GM13976 (cell line): ENCODE measurements around the gene DTYMK.

ENCODE experiments used
- DNase-seq: peaks from one replicate; pipeline ENCODE4 v3.0.0; 2012; ENCODE audit warnings: low spot score
- CTCF ChIP-seq: IDR thresholded peaks from 2 replicates; pipeline ENCODE4 v1.5.1; 2012; ENCODE audit warnings: borderline replicate concordance, mild to moderate bottlenecking; ENCODE audit not compliant: insufficient read depth; ENCODE audit errors: extremely low read depth, missing control alignments, control extremely low read depth
- in situ Hi-C: fragments of 300-500 bp; cut with MboI; formaldehyde crosslinking; loops from one replicate; pipeline ENCODE4 v1.12.0; 2022; ENCODE audit warnings: low sequenced_read_pairs, mixed read lengths, inconsistent platforms; ENCODE audit not compliant: unreplicated experiment

DTYMK gene

GRCh38 chr2:241627675-241628074 lies 58.9 kb downstream of the DTYMK start:
- in situ Hi-C loops = no loop called here
- TF ChIP-seq CTCF = no peak
- no peak for DNase-seq
